IPS-18c (cell line): ENCODE measurements around the gene TRIM67.
A peak's percentile ranks its signal among the peaks of the same experiment; 100 is the strongest.

Experiments
- H3K4me3 ChIP-seq: 2 replicates; pipeline ENCODE4 v1.7.0; 2013; ENCODE audit warnings: low read depth, mild to moderate bottlenecking, low read length, moderate library complexity; ENCODE audit not compliant: insufficient read depth
- H3K9me3 ChIP-seq: one replicate; pipeline ENCODE4 v1.6.1; 2013; ENCODE audit warnings: mild to moderate bottlenecking, low read length, moderate library complexity; ENCODE audit not compliant: control insufficient read depth, insufficient read depth

The TRIM67 gene

GRCh38 chr1:231235526-231236207, 73.8 kb downstream of the TRIM67 start:
- Histone ChIP-seq H3K4me3 (no peak overlapping the region), H3K9me3 (peaks cover 3% of the 10 kb centered on the region)

DNA sequence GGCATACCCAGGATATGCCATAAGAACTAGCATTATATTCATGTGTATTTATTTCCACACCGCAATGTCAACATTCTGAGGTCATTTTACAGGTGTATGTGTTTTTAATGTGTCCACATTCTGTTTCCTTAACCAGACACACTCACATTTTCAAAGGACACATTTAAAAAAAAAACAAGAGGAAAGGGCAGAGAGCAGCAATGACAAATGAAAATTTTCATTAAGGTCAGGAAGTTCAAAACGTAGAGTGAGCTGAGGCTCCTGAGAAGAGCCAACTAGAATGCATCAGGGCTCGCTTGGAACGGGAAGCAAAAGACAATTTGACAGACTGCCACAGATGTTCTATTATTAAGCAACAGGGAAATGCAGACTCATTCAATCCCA, 74.3 kb downstream of the TRIM67 start:
- Histone ChIP-seq H3K9me3 (peaks cover 4% of the 10 kb centered on the region), H3K4me3 (no peak overlapping the region)

GRCh38 chr1:231236938-231237337, 75.1 kb downstream of the TRIM67 start:
- peaks cover 4% of the 10 kb centered on the region for H3K9me3 ChIP-seq
- no peak overlapping the region for H3K4me3 ChIP-seq

DNA sequence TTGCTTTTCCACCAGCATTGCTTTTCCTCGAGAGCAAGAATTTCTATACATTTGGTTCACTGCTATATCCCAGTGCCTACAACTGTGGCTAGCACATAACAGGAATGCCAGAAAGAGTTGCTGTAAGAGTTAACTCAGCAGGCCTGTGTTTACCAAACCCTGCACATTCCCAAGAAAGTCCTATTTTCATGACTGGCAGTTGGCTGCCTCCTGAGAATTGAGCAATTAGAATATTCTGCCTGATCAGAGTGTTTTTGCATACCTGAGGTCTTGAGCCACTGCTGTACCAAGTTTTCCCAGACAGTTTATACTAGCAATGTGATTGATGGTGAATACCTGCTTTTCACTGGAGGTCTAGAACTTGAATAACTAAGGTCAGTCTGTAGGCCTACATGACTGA, 76.4 kb downstream of the TRIM67 start:
- Histone ChIP-seq H3K4me3 (no peak overlapping the region), H3K9me3 (peaks cover 2% of the 10 kb centered on the region)

DNA sequence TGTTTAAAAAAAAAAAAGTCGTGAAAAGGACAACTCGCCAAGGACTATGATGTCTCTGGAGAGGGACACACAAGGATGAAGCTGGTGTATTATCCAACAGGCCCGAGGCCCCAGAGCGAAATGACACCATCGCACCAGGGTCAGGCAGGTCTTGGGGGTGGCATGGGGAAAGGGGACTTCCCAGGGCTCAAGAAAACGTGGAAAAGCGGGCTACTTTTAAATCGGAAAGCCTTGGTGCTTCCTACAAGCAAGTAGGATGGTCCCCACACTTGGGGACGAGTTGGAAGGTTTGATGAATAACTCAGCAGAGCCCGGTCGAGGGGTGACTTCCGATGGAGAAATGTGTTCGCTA, 78.6 kb downstream of the TRIM67 start:
- H3K4me3 ChIP-seq: peak overlapping the region; percentile 97
- peaks cover 2% of the 10 kb centered on the region for H3K9me3 ChIP-seq

- peaks cover 2% of the 10 kb centered on the region for H3K9me3 ChIP-seq
Observed at GRCh38 chr1:231240883-231241735, 79.3 kb downstream of the TRIM67 start, which contains the start of gene GNPAT. TSS of gene GNPAT (plus strand) at chr1:231241212. CDS start at chr1:231241379, 167 bp downstream.

GRCh38 chr1:231241750-231242149, 79.9 kb downstream of the TRIM67 start:
- Histone ChIP-seq H3K4me3 (peak overlapping the region; percentile 97), H3K9me3 (peaks cover 2% of the 10 kb centered on the region)

More at GRCh38 chr1:231240883-231241735, 79.3 kb downstream of the TRIM67 start, which contains the start of gene GNPAT:
- peak within 1 kb of the TSS; percentile 97 for H3K4me3 ChIP-seq

DNA sequence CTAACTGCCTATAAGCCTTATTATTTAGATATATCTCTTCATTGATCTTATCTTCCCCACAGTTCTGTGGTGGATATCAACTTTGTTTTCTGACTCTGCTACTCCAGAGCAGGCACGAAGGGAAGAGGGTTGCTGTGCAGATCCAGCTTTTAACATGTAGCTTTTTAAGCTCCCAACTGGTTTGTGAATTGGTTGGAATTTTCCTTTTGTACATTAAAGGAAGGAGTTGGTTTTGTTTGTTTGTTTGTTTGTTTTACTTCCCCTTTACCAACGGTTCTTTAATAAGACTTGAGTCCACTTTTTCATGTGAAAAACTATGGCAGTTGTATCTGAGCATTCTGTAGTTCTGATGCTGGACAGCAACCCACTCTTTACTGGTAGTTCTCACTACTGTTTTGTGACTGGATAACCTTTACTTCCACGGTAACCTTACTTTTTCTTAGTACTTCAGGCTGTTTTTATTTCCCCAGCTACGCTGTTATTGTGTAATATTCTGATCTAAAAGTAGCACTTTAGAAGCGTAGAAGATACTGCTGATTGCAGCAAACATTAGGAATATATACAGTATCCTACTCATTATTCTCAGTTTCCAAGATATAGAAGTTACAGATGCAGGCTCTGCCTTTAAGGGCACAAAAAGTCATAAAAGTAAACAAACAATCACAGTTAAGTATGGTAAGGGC, 80.8 kb downstream of the TRIM67 start:
- Histone ChIP-seq H3K9me3 (peaks cover 2% of the 10 kb centered on the region), H3K4me3 (no peak overlapping the region)

DNA sequence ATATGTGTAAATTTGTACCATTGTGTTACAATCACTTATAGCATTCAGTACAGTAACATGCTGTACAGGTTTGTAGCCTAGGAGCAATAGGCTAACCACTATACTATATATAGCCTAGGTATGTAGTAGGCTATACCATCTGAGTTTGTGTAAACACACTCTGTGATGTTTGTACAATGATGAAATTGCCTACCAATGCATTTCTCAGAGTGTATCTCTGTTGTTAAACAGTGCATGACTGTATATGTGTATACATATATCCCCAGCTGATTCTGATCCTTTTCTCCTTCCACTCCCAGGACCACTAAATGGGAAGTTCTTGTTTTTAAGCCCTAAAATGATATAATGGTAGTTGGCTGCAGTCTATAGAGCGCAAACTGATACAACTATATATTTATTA, 86.9 kb downstream of the TRIM67 start:
- H3K4me3 ChIP-seq: no peak overlapping the region
- H3K9me3 ChIP-seq: no peaks in the 10 kb centered on the region

GRCh38 chr1:231252336-231252735, 90.5 kb downstream of the TRIM67 start:
- Histone ChIP-seq H3K9me3 (no peaks in the 10 kb centered on the region), H3K4me3 (no peak overlapping the region)

- Histone ChIP-seq H3K9me3 (no peaks in the 10 kb centered on the region), H3K4me3 (no peak overlapping the region)
Observed at GRCh38 chr1:231260351-231260750, 98.5 kb downstream of the TRIM67 start.

DNA sequence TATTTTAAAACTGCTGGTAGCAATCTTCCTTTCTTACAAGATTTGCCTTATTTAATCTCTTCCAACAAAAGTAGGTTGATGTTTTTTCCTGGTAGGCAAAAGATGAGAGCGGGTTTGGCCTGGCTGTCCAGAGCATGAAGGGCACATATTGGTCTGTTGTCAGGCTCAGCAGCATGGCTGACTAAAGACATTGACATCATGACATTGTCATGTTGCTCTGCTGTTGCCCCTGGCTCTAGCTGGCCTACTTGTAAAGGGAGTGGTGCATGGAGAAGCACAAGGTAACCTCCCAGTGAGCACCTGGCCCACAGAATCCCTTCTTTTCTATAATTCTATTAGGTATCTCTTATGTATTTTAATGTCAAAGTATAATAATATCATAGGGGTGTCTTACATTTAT, 102.8 kb downstream of the TRIM67 start:
- H3K9me3 ChIP-seq: no peaks in the 10 kb centered on the region
- H3K4me3 ChIP-seq: no peak overlapping the region

DNA sequence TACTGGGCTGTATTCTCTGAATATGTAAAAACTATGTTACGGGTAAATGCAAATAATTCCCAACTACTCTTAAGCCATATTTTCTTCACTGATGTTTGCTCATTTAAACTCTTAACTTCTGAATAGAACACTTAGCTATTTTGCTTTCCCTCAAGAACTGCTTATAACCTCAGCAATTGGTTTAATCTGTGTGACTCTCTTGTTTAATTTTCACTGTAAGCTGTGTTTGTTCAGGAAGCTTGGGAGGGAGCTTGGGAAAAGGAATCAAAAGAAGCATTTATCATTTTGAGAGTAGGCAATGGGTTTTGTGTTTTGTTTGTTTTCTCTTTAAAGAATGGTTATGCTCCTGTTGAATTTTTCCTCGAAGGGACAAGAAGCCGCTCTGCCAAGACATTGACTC, 103.5 kb downstream of the TRIM67 start:
- Histone ChIP-seq H3K9me3 (no peaks in the 10 kb centered on the region), H3K4me3 (no peak overlapping the region)

- Histone ChIP-seq H3K4me3 (no peak overlapping the region), H3K9me3 (no peaks in the 10 kb centered on the region)
Observed at GRCh38 chr1:231266811-231267322, 105.0 kb downstream of the TRIM67 start.
